HepG2 (cell line): ENCODE data around the gene SEC62. TPM values are rescaled to one million over a fixed set of nuclear protein-coding genes. Genes with fewer than 3 reads are reported as not detected.
A peak's percentile ranks its signal among the peaks of the same experiment; 100 is the strongest.

Experiments used
- ADNP ChIP-seq: sonication (generic); formaldehyde crosslinking; IDR thresholded peaks from 2 replicates; pipeline ENCODE4 v1.4.0; 2020; ENCODE audit warnings: missing genetic modification reagents
- ELF3 ChIP-seq: IDR thresholded peaks from 2 replicates; pipeline ENCODE4 v1.6.1; 2016; ENCODE audit warnings: missing genetic modification reagents, missing compliant biosample characterization
- FOXO1 ChIP-seq: sonication (generic); formaldehyde crosslinking; IDR thresholded peaks from 2 replicates; pipeline ENCODE4 v1.4.0; 2020; ENCODE audit warnings: missing genetic modification reagents
- GABPB1 ChIP-seq: IDR thresholded peaks from 2 replicates; pipeline ENCODE4 v1.6.1; 2016; ENCODE audit warnings: mild to moderate bottlenecking, missing genetic modification reagents, moderate library complexity, missing compliant biosample characterization
- GTF3A ChIP-seq: sonication (generic); formaldehyde crosslinking; conservative IDR thresholded peaks from 2 replicates; pipeline ENCODE4 v1.4.0; 2020; ENCODE audit warnings: mild to moderate bottlenecking, missing genetic modification reagents
- HCFC1 ChIP-seq: fragments of 150-350 bp; IDR thresholded peaks from 2 replicates; pipeline ENCODE4 v1.6.1; 2014; ENCODE audit warnings: low read depth, low read length
- IKZF1 ChIP-seq: fragments of 450-650 bp; IDR thresholded peaks from 2 replicates; pipeline ENCODE4 v1.7.1; 2016
- NCOA5 ChIP-seq: sonication (generic); formaldehyde crosslinking; IDR thresholded peaks from 2 replicates; pipeline ENCODE4 v1.4.0; 2020; ENCODE audit warnings: missing genetic modification reagents
- NFKB2 ChIP-seq: sonication (generic); formaldehyde crosslinking; IDR thresholded peaks from 2 replicates; pipeline ENCODE4 v1.4.0; 2020; ENCODE audit warnings: missing genetic modification reagents, borderline replicate concordance
- PRPF4 ChIP-seq: fragments of 200-400 bp; formaldehyde crosslinking; IDR thresholded peaks from 2 replicates; pipeline ENCODE4 v1.6.1; 2016; ENCODE audit warnings: low read length, low read depth; ENCODE audit not compliant: poor library complexity, severe bottlenecking
- RBM22 ChIP-seq: fragments of 200-400 bp; formaldehyde crosslinking; optimal IDR thresholded peaks from 2 replicates; pipeline ENCODE3; 2017; ENCODE audit warnings: mild to moderate bottlenecking, low read length, moderate library complexity
- SMARCE1 ChIP-seq: fragments of 450-650 bp; IDR thresholded peaks from 2 replicates; pipeline ENCODE4 v1.6.1; 2017; ENCODE audit warnings: borderline replicate concordance
- ZNF24 ChIP-seq: fragments of 450-650 bp; IDR thresholded peaks from 2 replicates; pipeline ENCODE4 v1.6.1; 2017; ENCODE audit warnings: antibody characterized with exemption, mild to moderate bottlenecking
- ZNF331 ChIP-seq: sonication (generic); formaldehyde crosslinking; IDR thresholded peaks from 2 replicates; pipeline ENCODE4 v1.4.0; 2020; ENCODE audit warnings: missing genetic modification reagents
- ZNF451 ChIP-seq: sonication (generic); formaldehyde crosslinking; IDR thresholded peaks from 2 replicates; pipeline ENCODE4 v1.5.0; 2020; ENCODE audit warnings: mild to moderate bottlenecking, missing genetic modification reagents
- ZNF547 ChIP-seq: sonication (generic); formaldehyde crosslinking; IDR thresholded peaks from 2 replicates; pipeline ENCODE4 v1.5.1; 2020; ENCODE audit warnings: mild to moderate bottlenecking, missing genetic modification reagents
- ZNF567 ChIP-seq: sonication (generic); formaldehyde crosslinking; IDR thresholded peaks from 2 replicates; pipeline ENCODE4 v1.8.1; 2023; ENCODE audit warnings: mild to moderate bottlenecking, missing genetic modification reagents, borderline replicate concordance
- ZNF782 ChIP-seq: sonication (generic); formaldehyde crosslinking; IDR thresholded peaks from 2 replicates; pipeline ENCODE4 v1.4.0; 2020; ENCODE audit warnings: missing genetic modification reagents, mild to moderate bottlenecking, borderline replicate concordance
- ZSCAN31 ChIP-seq: sonication (generic); formaldehyde crosslinking; IDR thresholded peaks from 2 replicates; pipeline ENCODE4 v1.5.0; 2020; ENCODE audit warnings: low read depth, mild to moderate bottlenecking, missing genetic modification reagents
- polyA plus RNA-seq, 8 experiments: library from polyadenylated mRNA; depleted of rRNA in 3 of 8; stranded (reverse) in 7 of 8; unstranded in 1 of 8; fragments of >200 nt; fragmentation: Illumina TruSeq in 4 of 8; extraction: Trizol in 4 of 8; gene quantifications; 2 replicates each; pipeline versions ENCODE4 v1.2.1 to v1.2.3, GENCODE V29; 2011 to 2016; ENCODE audit warnings: low read depth in 4 of 8, missing spikeins in 1 of 8, mixed read lengths in 1 of 8; ENCODE audit not compliant: insufficient read depth in 1 of 8
- total RNA-seq, 5 experiments: library from RNA; depleted of rRNA; stranded (reverse); fragments of >200 nt; fragmentation: Illumina TruSeq; extraction: Trizol; gene quantifications; 2 replicates each; pipeline ENCODE4 v1.2.3, GENCODE V29; 2016; ENCODE audit warnings: low read depth in 1 of 5
- TF ChIP-seq, protein P1 (sequence below): fragments of 450-650 bp; IDR thresholded peaks from 2 replicates; pipeline ENCODE4 v1.6.1; 2017; ENCODE audit warnings: mild to moderate bottlenecking
- TF ChIP-seq, protein P2 (sequence below): sonication (generic); formaldehyde crosslinking; IDR thresholded peaks from 2 replicates; pipeline ENCODE4 v1.5.0; 2020; ENCODE audit warnings: missing genetic modification reagents, mild to moderate bottlenecking, borderline replicate concordance
- TF ChIP-seq, protein P3 (sequence below): sonication (generic); formaldehyde crosslinking; IDR thresholded peaks from 2 replicates; pipeline ENCODE4 v1.9.0; 2021; ENCODE audit warnings: mild to moderate bottlenecking, missing genetic modification reagents

SEC62 gene
- total and polyA plus RNA-seq, 2 of the 13 experiments (the other 11 are each of a cell fraction or from before 2014, with no cell fraction given) = 54.0 to 68.7 TPM

- TF ChIP-seq, protein P1, sequence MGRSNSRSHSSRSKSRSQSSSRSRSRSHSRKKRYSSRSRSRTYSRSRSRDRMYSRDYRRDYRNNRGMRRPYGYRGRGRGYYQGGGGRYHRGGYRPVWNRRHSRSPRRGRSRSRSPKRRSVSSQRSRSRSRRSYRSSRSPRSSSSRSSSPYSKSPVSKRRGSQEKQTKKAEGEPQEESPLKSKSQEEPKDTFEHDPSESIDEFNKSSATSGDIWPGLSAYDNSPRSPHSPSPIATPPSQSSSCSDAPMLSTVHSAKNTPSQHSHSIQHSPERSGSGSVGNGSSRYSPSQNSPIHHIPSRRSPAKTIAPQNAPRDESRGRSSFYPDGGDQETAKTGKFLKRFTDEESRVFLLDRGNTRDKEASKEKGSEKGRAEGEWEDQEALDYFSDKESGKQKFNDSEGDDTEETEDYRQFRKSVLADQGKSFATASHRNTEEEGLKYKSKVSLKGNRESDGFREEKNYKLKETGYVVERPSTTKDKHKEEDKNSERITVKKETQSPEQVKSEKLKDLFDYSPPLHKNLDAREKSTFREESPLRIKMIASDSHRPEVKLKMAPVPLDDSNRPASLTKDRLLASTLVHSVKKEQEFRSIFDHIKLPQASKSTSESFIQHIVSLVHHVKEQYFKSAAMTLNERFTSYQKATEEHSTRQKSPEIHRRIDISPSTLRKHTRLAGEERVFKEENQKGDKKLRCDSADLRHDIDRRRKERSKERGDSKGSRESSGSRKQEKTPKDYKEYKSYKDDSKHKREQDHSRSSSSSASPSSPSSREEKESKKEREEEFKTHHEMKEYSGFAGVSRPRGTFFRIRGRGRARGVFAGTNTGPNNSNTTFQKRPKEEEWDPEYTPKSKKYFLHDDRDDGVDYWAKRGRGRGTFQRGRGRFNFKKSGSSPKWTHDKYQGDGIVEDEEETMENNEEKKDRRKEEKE = no peak
- TF ChIP-seq SMARCE1 (no peak), NCOA5 (CRISPR knock-in tag) (no peak), ZNF331 (CRISPR knock-in tag) (peak; percentile 69), ZNF547 (CRISPR knock-in tag) (no peak), PRPF4 (no peak), HCFC1 (no peak), ELF3 (CRISPR knock-in tag) (peak; percentile 82), ZNF451 (CRISPR knock-in tag) (no peak), GABPB1 (peak; percentile 16; the same call in 1 of the 2 replicates), RBM22 (no peak), FOXO1 (CRISPR knock-in tag) (peak; percentile 77; the same call in 1 of the 2 replicates), ADNP (CRISPR knock-in tag) (no peak), ZSCAN31 (CRISPR knock-in tag) (no peak), ZNF24 (no peak), GTF3A (CRISPR knock-in tag) (no peak), ZNF567 (CRISPR knock-in tag) (no peak), IKZF1 (no peak), NFKB2 (CRISPR knock-in tag) (no peak), ZNF782 (no peak)
- TF ChIP-seq, protein P2, sequence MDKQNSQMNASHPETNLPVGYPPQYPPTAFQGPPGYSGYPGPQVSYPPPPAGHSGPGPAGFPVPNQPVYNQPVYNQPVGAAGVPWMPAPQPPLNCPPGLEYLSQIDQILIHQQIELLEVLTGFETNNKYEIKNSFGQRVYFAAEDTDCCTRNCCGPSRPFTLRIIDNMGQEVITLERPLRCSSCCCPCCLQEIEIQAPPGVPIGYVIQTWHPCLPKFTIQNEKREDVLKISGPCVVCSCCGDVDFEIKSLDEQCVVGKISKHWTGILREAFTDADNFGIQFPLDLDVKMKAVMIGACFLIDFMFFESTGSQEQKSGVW = no peak
- TF ChIP-seq, protein P3, sequence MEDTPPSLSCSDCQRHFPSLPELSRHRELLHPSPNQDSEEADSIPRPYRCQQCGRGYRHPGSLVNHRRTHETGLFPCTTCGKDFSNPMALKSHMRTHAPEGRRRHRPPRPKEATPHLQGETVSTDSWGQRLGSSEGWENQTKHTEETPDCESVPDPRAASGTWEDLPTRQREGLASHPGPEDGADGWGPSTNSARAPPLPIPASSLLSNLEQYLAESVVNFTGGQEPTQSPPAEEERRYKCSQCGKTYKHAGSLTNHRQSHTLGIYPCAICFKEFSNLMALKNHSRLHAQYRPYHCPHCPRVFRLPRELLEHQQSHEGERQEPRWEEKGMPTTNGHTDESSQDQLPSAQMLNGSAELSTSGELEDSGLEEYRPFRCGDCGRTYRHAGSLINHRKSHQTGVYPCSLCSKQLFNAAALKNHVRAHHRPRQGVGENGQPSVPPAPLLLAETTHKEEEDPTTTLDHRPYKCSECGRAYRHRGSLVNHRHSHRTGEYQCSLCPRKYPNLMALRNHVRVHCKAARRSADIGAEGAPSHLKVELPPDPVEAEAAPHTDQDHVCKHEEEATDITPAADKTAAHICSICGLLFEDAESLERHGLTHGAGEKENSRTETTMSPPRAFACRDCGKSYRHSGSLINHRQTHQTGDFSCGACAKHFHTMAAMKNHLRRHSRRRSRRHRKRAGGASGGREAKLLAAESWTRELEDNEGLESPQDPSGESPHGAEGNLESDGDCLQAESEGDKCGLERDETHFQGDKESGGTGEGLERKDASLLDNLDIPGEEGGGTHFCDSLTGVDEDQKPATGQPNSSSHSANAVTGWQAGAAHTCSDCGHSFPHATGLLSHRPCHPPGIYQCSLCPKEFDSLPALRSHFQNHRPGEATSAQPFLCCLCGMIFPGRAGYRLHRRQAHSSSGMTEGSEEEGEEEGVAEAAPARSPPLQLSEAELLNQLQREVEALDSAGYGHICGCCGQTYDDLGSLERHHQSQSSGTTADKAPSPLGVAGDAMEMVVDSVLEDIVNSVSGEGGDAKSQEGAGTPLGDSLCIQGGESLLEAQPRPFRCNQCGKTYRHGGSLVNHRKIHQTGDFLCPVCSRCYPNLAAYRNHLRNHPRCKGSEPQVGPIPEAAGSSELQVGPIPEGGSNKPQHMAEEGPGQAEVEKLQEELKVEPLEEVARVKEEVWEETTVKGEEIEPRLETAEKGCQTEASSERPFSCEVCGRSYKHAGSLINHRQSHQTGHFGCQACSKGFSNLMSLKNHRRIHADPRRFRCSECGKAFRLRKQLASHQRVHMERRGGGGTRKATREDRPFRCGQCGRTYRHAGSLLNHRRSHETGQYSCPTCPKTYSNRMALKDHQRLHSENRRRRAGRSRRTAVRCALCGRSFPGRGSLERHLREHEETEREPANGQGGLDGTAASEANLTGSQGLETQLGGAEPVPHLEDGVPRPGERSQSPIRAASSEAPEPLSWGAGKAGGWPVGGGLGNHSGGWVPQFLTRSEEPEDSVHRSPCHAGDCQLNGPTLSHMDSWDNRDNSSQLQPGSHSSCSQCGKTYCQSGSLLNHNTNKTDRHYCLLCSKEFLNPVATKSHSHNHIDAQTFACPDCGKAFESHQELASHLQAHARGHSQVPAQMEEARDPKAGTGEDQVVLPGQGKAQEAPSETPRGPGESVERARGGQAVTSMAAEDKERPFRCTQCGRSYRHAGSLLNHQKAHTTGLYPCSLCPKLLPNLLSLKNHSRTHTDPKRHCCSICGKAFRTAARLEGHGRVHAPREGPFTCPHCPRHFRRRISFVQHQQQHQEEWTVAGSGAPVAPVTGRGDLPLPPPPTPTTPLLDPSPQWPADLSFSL = no peak
Measured at GRCh38 chr3:170003881-170004356, 37.3 kb downstream of the SEC62 start (continued).
